ENCODE measurements around the gene ZNF334. TPM values are rescaled to one million over a fixed set of nuclear protein-coding genes. Genes with fewer than 3 reads are reported as not detected.

Gene ZNF334
- total RNA-seq, 1 donor from 2014 or later, result 19.7 TPM

- Mint-ChIP-seq H3K27ac (no peak overlapping the region), H3K36me3 (no peaks in the 10 kb centered on the region), H3K4me3 (no peak overlapping the region), H3K9me3 (no peaks in the 10 kb centered on the region), H3K27me3 (no peaks in the 10 kb centered on the region), H3K4me1 (ENCODE audit: unreplicated experiment) (no peaks in the 10 kb centered on the region)
- DNase-seq (ENCODE audit: extremely low spot score, unreplicated experiment), result no peak
- TF ChIP-seq CTCF (conservative IDR thresholded peaks at IDR 0.05), result no peak
These were observed 35.3 kb upstream of the ZNF334 start for GRCh38 chr20:46548688-46549087.

GRCh38 chr20:46547995-46548394 lies 34.6 kb upstream of the ZNF334 start:
- Mint-ChIP-seq H3K4me3 (no peak overlapping the region), H3K9me3 (no peaks in the 10 kb centered on the region), H3K4me1 (ENCODE audit: unreplicated experiment) (no peaks in the 10 kb centered on the region), H3K27ac (no peak overlapping the region), H3K27me3 (no peaks in the 10 kb centered on the region), H3K36me3 (no peaks in the 10 kb centered on the region)
- DNase-seq (ENCODE audit: extremely low spot score, unreplicated experiment), result no peak
- TF ChIP-seq CTCF (conservative IDR thresholded peaks at IDR 0.05), result no peak

GRCh38 chr20:46546936-46547335 lies 33.6 kb upstream of the ZNF334 start:
- Mint-ChIP-seq H3K27ac (no peak overlapping the region), H3K36me3 (no peaks in the 10 kb centered on the region), H3K9me3 (no peaks in the 10 kb centered on the region), H3K27me3 (no peaks in the 10 kb centered on the region), H3K4me1 (ENCODE audit: unreplicated experiment) (no peaks in the 10 kb centered on the region), H3K4me3 (no peak overlapping the region)
- DNase-seq (ENCODE audit: extremely low spot score, unreplicated experiment), result no peak
- no peak for TF ChIP-seq CTCF (conservative IDR thresholded peaks at IDR 0.05)

GRCh38 chr20:46546298-46546697 lies 32.9 kb upstream of the ZNF334 start:
- Mint-ChIP-seq H3K4me1 (ENCODE audit: unreplicated experiment) (no peaks in the 10 kb centered on the region), H3K36me3 (no peaks in the 10 kb centered on the region), H3K4me3 (no peak overlapping the region)

GRCh38 chr20:46545827-46546138 lies 32.4 kb upstream of the ZNF334 start:
- DNase-seq (ENCODE audit: extremely low spot score, unreplicated experiment), result no peak
- Mint-ChIP-seq H3K36me3 (no peaks in the 10 kb centered on the region), H3K4me3 (no peak overlapping the region)

More at GRCh38 chr20:46546298-46546697, 32.9 kb upstream of the ZNF334 start:
- Mint-ChIP-seq H3K9me3 (no peaks in the 10 kb centered on the region), H3K27ac (no peak overlapping the region), H3K27me3 (no peaks in the 10 kb centered on the region)
- no peak for TF ChIP-seq CTCF (conservative IDR thresholded peaks at IDR 0.05)
- no peak for DNase-seq (ENCODE audit: extremely low spot score, unreplicated experiment)

More at GRCh38 chr20:46545827-46546138, 32.4 kb upstream of the ZNF334 start:
- Mint-ChIP-seq H3K4me1 (ENCODE audit: unreplicated experiment) (no peaks in the 10 kb centered on the region), H3K27me3 (no peaks in the 10 kb centered on the region), H3K27ac (no peak overlapping the region), H3K9me3 (no peaks in the 10 kb centered on the region)
- no peak for TF ChIP-seq CTCF (conservative IDR thresholded peaks at IDR 0.05)

All from type B pancreatic cell (in vitro differentiated cells).